ENCODE data around the gene PRPSAP1. TPM values are rescaled to one million over a fixed set of nuclear protein-coding genes. Genes with fewer than 3 reads are reported as not detected.

The PRPSAP1 gene
- polyA plus RNA-seq, 3 donors, result 45.8 to 58.2 (median 51.2) TPM

DNA sequence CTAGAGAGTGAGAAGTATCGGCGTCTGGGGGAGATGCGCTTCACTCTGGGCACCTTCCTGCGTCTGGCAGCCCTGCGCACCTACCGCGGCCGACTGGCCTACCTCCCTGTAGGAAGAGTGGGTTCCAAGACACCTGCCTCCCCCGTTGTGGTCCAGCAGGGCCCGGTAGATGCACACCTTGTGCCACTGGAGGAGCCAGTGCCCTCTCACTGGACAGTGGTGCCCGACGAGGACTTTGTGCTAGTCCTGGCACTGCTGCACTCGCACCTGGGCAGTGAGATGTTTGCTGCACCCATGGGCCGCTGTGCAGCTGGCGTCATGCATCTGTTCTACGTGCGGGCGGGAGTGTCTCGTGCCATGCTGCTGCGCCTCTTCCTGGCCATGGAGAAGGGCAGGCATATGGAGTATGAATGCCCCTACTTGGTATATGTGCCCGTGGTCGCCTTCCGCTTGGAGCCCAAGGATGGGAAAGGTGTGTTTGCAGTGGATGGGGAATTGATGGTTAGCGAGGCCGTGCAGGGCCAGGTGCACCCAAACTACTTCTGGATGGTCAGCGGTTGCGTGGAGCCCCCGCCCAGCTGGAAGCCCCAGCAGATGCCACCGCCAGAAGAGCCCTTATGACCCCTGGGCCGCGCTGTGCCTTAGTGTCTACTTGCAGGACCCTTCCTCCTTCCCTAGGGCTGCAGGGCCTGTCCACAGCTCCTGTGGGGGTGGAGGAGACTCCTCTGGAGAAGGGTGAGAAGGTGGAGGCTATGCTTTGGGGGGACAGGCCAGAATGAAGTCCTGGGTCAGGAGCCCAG is 33.5 kb upstream of the PRPSAP1 start:
- Histone ChIP-seq H3K27me3 (ENCODE audit: control insufficient read depth in 2 of 2, insufficient read depth in 2 of 2, low read length in 2 of 2) (peaks cover 0 to 11% of the 10 kb centered on the region in 2 donors), H3K4me3 (replicated peaks in 1 of 3; ENCODE audit: low read depth in 2 of 3, low read length in 3 of 3) (no peak overlapping the region), H3K9me3 (replicated peaks in 1 of 2; ENCODE audit: control insufficient read depth in 1 of 2, insufficient read depth in 1 of 2, low read length in 2 of 2) (no peaks in the 10 kb centered on the region), H3K79me2 (ENCODE audit: insufficient read depth, low read length) (no peaks in the 10 kb centered on the region), H3K27ac (ENCODE audit: low read depth in 1 of 2, low read length in 2 of 2) (no peak overlapping the region), H3K4me2 (replicated peaks; ENCODE audit: extremely low read depth, low read length, poor library complexity, severe bottlenecking) (no peak overlapping the region), H2AFZ (ENCODE audit: insufficient read depth, low read depth, low read length, poor library complexity, severe bottlenecking) (no peak overlapping the region), H4K20me1 (ENCODE audit: insufficient read depth, low read length) (peaks cover 27% of the 10 kb centered on the region), H3K4me1 (ENCODE audit: control insufficient read depth in 1 of 2, insufficient read depth in 2 of 2, low read length in 2 of 2) (peaks cover 26 to 40% of the 10 kb centered on the region in 2 donors), H3K36me3 (replicated peaks in 1 of 2; ENCODE audit: control insufficient read depth in 1 of 2, insufficient read depth in 2 of 2, low read length in 2 of 2) (peaks cover 14 to 24% of the 10 kb centered on the region in 2 donors), H3K9ac (ENCODE audit: insufficient read depth, low read length, poor library complexity, severe bottlenecking) (no peak overlapping the region)
- H3K4me3 Mint-ChIP-seq, result peak overlapping the region in 1 of 2 donors; percentile 81
- peaks cover 14% of the 10 kb centered on the region for H3K4me1 Mint-ChIP-seq
- no peak overlapping the region for H3K27ac Mint-ChIP-seq
- H3K36me3 Mint-ChIP-seq, result peaks cover 22 to 36% of the 10 kb centered on the region in 2 donors
- 97% methylated on average over 27 of the region's 31 CpGs for WGBS (ENCODE audit: insufficient coverage)
- TF ChIP-seq, protein P1, sequence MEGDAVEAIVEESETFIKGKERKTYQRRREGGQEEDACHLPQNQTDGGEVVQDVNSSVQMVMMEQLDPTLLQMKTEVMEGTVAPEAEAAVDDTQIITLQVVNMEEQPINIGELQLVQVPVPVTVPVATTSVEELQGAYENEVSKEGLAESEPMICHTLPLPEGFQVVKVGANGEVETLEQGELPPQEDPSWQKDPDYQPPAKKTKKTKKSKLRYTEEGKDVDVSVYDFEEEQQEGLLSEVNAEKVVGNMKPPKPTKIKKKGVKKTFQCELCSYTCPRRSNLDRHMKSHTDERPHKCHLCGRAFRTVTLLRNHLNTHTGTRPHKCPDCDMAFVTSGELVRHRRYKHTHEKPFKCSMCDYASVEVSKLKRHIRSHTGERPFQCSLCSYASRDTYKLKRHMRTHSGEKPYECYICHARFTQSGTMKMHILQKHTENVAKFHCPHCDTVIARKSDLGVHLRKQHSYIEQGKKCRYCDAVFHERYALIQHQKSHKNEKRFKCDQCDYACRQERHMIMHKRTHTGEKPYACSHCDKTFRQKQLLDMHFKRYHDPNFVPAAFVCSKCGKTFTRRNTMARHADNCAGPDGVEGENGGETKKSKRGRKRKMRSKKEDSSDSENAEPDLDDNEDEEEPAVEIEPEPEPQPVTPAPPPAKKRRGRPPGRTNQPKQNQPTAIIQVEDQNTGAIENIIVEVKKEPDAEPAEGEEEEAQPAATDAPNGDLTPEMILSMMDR (IDR thresholded peaks at IDR 0.05), result no peak
- peak in 1 of 3 donors; percentile 4 for DNase-seq
- intact Hi-C loops (cut with micrococcal nuclease), result loop anchor here (5.0 to 10.0 kb wide), 2 partner anchors 35 to 118 kb away; partner anchors contain the start of genes PRPSAP1 (in 1 of the 2) and RHBDF2 (in 1 of the 2)
- peaks cover 2 to 17% (median 8%) of the 10 kb centered on the region in 3 donors for H3K27me3 Mint-ChIP-seq (ENCODE audit: low read depth in 3 of 3)
- H3K9me3 Mint-ChIP-seq, result peaks cover 0 to 2% (median 0%) of the 10 kb centered on the region in 7 donors

DNA sequence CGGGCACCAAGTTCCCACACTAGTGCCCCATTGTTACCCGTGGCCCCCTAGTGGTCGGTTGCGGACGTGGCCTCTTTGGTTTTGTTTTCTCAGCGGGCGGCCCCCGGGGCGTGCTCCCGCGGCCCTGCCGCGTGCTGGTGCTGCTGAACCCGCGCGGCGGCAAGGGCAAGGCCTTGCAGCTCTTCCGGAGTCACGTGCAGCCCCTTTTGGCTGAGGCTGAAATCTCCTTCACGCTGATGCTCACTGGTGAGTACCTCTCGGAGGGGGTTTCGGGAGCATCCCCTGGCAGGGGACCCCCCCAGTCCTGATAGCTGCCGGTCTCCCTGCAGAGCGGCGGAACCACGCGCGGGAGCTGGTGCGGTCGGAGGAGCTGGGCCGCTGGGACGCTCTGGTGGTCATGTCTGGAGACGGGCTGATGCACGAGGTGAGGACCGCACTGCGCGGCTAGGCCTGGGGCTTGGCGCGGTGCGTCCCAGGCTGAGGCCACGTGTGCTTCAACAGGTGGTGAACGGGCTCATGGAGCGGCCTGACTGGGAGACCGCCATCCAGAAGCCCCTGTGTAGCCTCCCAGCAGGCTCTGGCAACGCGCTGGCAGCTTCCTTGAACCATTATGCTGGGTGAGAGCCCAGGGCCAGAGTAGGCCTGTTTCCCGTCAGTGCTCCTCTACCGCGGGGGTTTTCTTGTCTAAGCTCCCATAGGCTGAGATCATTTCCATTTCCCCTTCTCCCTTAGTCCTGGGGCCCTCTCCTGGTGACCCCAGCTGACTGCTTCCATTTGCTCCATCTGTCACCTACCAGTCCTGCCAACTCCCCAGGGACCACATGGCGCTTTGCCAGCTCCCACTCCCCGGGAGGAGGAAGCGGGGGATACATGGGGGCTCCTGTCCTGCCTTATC is 32.4 kb upstream of the PRPSAP1 start:
- DNase-seq, result peak; percentile 84 to 88 (median 84)
- H3K9me3 Mint-ChIP-seq, result peaks cover 0 to 2% (median 0%) of the 10 kb centered on the region in 7 donors
- Histone ChIP-seq H3K79me2 (ENCODE audit: insufficient read depth, low read length) (no peaks in the 10 kb centered on the region), H3K4me3 (replicated peaks in 1 of 3; ENCODE audit: low read depth in 2 of 3, low read length in 3 of 3) (peak overlapping the region; percentile 42 to 86 (median 75)), H3K36me3 (replicated peaks in 1 of 2; ENCODE audit: control insufficient read depth in 1 of 2, insufficient read depth in 2 of 2, low read length in 2 of 2) (peaks cover 11 to 17% of the 10 kb centered on the region in 2 donors), H3K9ac (ENCODE audit: insufficient read depth, low read length, poor library complexity, severe bottlenecking) (peak overlapping the region; percentile 87), H3K4me2 (replicated peaks; ENCODE audit: extremely low read depth, low read length, poor library complexity, severe bottlenecking) (peak overlapping the region; percentile 82), H3K4me1 (ENCODE audit: control insufficient read depth in 1 of 2, insufficient read depth in 2 of 2, low read length in 2 of 2) (peaks cover 35 to 50% of the 10 kb centered on the region in 2 donors), H3K9me3 (replicated peaks in 1 of 2; ENCODE audit: control insufficient read depth in 1 of 2, insufficient read depth in 1 of 2, low read length in 2 of 2) (no peaks in the 10 kb centered on the region), H4K20me1 (ENCODE audit: insufficient read depth, low read length) (peaks cover 27% of the 10 kb centered on the region), H3K27me3 (ENCODE audit: control insufficient read depth in 2 of 2, insufficient read depth in 2 of 2, low read length in 2 of 2) (peaks cover 0 to 11% of the 10 kb centered on the region in 2 donors), H2AFZ (ENCODE audit: insufficient read depth, low read depth, low read length, poor library complexity, severe bottlenecking) (no peak overlapping the region), H3K27ac (ENCODE audit: low read depth in 1 of 2, low read length in 2 of 2) (no peak overlapping the region)
- H3K27me3 Mint-ChIP-seq (ENCODE audit: low read depth in 3 of 3), result peaks cover 2 to 17% (median 8%) of the 10 kb centered on the region in 3 donors
- TF ChIP-seq, protein P1 (IDR thresholded peaks at IDR 0.05), result peak; percentile 97
- intact Hi-C loops (cut with micrococcal nuclease), result loop anchor here (2.0 to 10.0 kb wide), 3 partner anchors 31 to 119 kb away; partner anchors contain the start of genes PRPSAP1 (in 1 of the 2) and RHBDF2 (in 1 of the 2)
- H3K4me3 Mint-ChIP-seq, result peak overlapping the region; percentile 81 to 85
- peaks cover 15 to 26% of the 10 kb centered on the region in 2 donors for H3K36me3 Mint-ChIP-seq
- peak overlapping the region in 3 of 7 donors; percentile 15 to 68 (median 64) for H3K27ac Mint-ChIP-seq
- peaks cover 24% of the 10 kb centered on the region for H3K4me1 Mint-ChIP-seq
- 41% methylated on average over 52 of the region's 52 CpGs for WGBS (ENCODE audit: insufficient coverage)
